ENCODE data around the gene KCNJ8.

Gene KCNJ8

DNA sequence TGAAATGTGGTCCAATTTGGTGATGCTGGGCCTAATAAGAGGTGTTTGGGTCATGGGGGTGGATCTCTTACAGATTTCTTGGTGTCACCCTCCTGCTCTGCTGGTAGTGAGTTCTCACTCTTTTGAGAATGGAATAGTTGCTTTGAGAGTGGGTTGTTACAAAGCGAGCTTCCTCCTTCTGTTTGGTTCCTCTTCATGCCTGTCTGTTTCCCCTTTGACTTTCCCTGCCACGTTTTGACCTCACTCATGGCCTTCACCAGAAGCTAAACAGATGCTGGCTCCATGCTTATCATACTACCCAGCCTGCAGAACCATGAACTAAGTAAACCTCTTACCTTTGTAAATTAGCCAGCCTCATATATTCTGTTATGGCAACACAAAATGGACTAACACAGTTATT is 59.1 kb downstream of the KCNJ8 start:
- DNase-seq (ENCODE audit: low read depth) = no peak

All from non-pigmented ciliary epithelial cell (primary cell).